ENCODE data around the gene COLGALT1.

Gene COLGALT1

GRCh38 chr19:17606590-17607185 lies 51.2 kb downstream of the COLGALT1 start:
- Histone ChIP-seq H3K4me1 (ENCODE audit: insufficient read depth, insufficient read length) (peaks cover 8% of the 10 kb centered on the region), H3K36me3 (ENCODE audit: insufficient read depth, insufficient read length, low read length) (peaks cover 7% of the 10 kb centered on the region), H3K27me3 (ENCODE audit: insufficient read depth, insufficient read length) (no peaks in the 10 kb centered on the region), H3K4me3 (ENCODE audit: insufficient read length, low read depth) (peak overlapping the region; percentile 62), H3K9ac (ENCODE audit: insufficient read length, low read depth) (peak overlapping the region; percentile 54), H3K9me3 (ENCODE audit: insufficient read depth, low read length) (no peaks in the 10 kb centered on the region)
- TF ChIP-seq SUZ12 (IDR thresholded peaks at IDR 0.05; ENCODE audit: extremely low read depth, insufficient read depth, insufficient read length), result no peak
- no peak for TF ChIP-seq ZNF274 (IDR thresholded peaks at IDR 0.05; ENCODE audit: low read depth, low read length)
- no peak for TF ChIP-seq YY1 (IDR thresholded peaks at IDR 0.05; ENCODE audit: insufficient read depth, insufficient read length)
- DNase-seq (ENCODE audit: low read depth, low spot score), result no peak

- no peak overlapping the region for H3K4me3 ChIP-seq (ENCODE audit: insufficient read length, low read depth)
- H3K9ac ChIP-seq (ENCODE audit: insufficient read length, low read depth), result no peak overlapping the region
- peaks cover 7% of the 10 kb centered on the region for H3K36me3 ChIP-seq (ENCODE audit: insufficient read depth, insufficient read length, low read length)
- no peak for DNase-seq (ENCODE audit: low read depth, low spot score)
- no peaks in the 10 kb centered on the region for H3K9me3 ChIP-seq (ENCODE audit: insufficient read depth, low read length)
- TF ChIP-seq ZNF274 (IDR thresholded peaks at IDR 0.05; ENCODE audit: low read depth, low read length) (no peak), YY1 (IDR thresholded peaks at IDR 0.05; ENCODE audit: insufficient read depth, insufficient read length) (no peak), SUZ12 (IDR thresholded peaks at IDR 0.05; ENCODE audit: extremely low read depth, insufficient read depth, insufficient read length) (no peak)
- no peaks in the 10 kb centered on the region for H3K4me1 ChIP-seq (ENCODE audit: insufficient read depth, insufficient read length)
- H3K27me3 ChIP-seq (ENCODE audit: insufficient read depth, insufficient read length), result no peaks in the 10 kb centered on the region
These were observed 52.5 kb downstream of the COLGALT1 start for GRCh38 chr19:17607936-17608335.

GRCh38 chr19:17610384-17610783 lies 54.9 kb downstream of the COLGALT1 start:
- H3K9ac ChIP-seq (ENCODE audit: insufficient read length, low read depth), result peak overlapping the region; percentile 22
- no peak overlapping the region for H3K4me3 ChIP-seq (ENCODE audit: insufficient read length, low read depth)
- H3K36me3 ChIP-seq (ENCODE audit: insufficient read depth, insufficient read length, low read length), result peaks cover 7% of the 10 kb centered on the region
- no peaks in the 10 kb centered on the region for H3K27me3 ChIP-seq (ENCODE audit: insufficient read depth, insufficient read length)
- DNase-seq (ENCODE audit: low read depth, low spot score), result no peak
- no peaks in the 10 kb centered on the region for H3K9me3 ChIP-seq (ENCODE audit: insufficient read depth, low read length)
- no peaks in the 10 kb centered on the region for H3K4me1 ChIP-seq (ENCODE audit: insufficient read depth, insufficient read length)
- TF ChIP-seq YY1 (IDR thresholded peaks at IDR 0.05; ENCODE audit: insufficient read depth, insufficient read length) (no peak), ZNF274 (IDR thresholded peaks at IDR 0.05; ENCODE audit: low read depth, low read length) (no peak), SUZ12 (IDR thresholded peaks at IDR 0.05; ENCODE audit: extremely low read depth, insufficient read depth, insufficient read length) (no peak)

- H3K9me3 ChIP-seq (ENCODE audit: insufficient read depth, low read length), result no peaks in the 10 kb centered on the region
- no peaks in the 10 kb centered on the region for H3K27me3 ChIP-seq (ENCODE audit: insufficient read depth, insufficient read length)
- H3K4me3 ChIP-seq (ENCODE audit: insufficient read length, low read depth), result no peak overlapping the region
- DNase-seq (ENCODE audit: low read depth, low spot score), result no peak
- TF ChIP-seq SUZ12 (IDR thresholded peaks at IDR 0.05; ENCODE audit: extremely low read depth, insufficient read depth, insufficient read length) (no peak), YY1 (IDR thresholded peaks at IDR 0.05; ENCODE audit: insufficient read depth, insufficient read length) (no peak), ZNF274 (IDR thresholded peaks at IDR 0.05; ENCODE audit: low read depth, low read length) (no peak)
- peaks cover 3% of the 10 kb centered on the region for H3K4me1 ChIP-seq (ENCODE audit: insufficient read depth, insufficient read length)
- peaks cover 7% of the 10 kb centered on the region for H3K36me3 ChIP-seq (ENCODE audit: insufficient read depth, insufficient read length, low read length)
- H3K9ac ChIP-seq (ENCODE audit: insufficient read length, low read depth), result no peak overlapping the region
These were observed 56.2 kb downstream of the COLGALT1 start for GRCh38 chr19:17611462-17612244.

GRCh38 chr19:17614476-17614875 lies 59.0 kb downstream of the COLGALT1 start:
- Histone ChIP-seq H3K36me3 (ENCODE audit: insufficient read depth, insufficient read length, low read length) (peaks cover 4% of the 10 kb centered on the region), H3K9me3 (ENCODE audit: insufficient read depth, low read length) (no peaks in the 10 kb centered on the region), H3K4me3 (ENCODE audit: insufficient read length, low read depth) (no peak overlapping the region), H3K4me1 (ENCODE audit: insufficient read depth, insufficient read length) (peaks cover 3% of the 10 kb centered on the region), H3K27me3 (ENCODE audit: insufficient read depth, insufficient read length) (no peaks in the 10 kb centered on the region), H3K9ac (ENCODE audit: insufficient read length, low read depth) (no peak overlapping the region)
- no peak for DNase-seq (ENCODE audit: low read depth, low spot score)
- no peak for TF ChIP-seq YY1 (IDR thresholded peaks at IDR 0.05; ENCODE audit: insufficient read depth, insufficient read length)

GRCh38 chr19:17615889-17616685 lies 60.6 kb downstream of the COLGALT1 start:
- Histone ChIP-seq H3K9ac (ENCODE audit: insufficient read length, low read depth) (peak overlapping the region; percentile 11), H3K36me3 (ENCODE audit: insufficient read depth, insufficient read length, low read length) (no peaks in the 10 kb centered on the region), H3K27me3 (ENCODE audit: insufficient read depth, insufficient read length) (no peaks in the 10 kb centered on the region), H3K4me3 (ENCODE audit: insufficient read length, low read depth) (peak overlapping the region; percentile 16), H3K9me3 (ENCODE audit: insufficient read depth, low read length) (0 out of 2 replicates have a peak, but pooled peaks cover 2% of the 10 kb centered on the region), H3K4me1 (ENCODE audit: insufficient read depth, insufficient read length) (peaks cover 3% of the 10 kb centered on the region)
- TF ChIP-seq SUZ12 (IDR thresholded peaks at IDR 0.05; ENCODE audit: extremely low read depth, insufficient read depth, insufficient read length) (no peak), ZNF274 (IDR thresholded peaks at IDR 0.05; ENCODE audit: low read depth, low read length) (no peak), YY1 (IDR thresholded peaks at IDR 0.05; ENCODE audit: insufficient read depth, insufficient read length) (no peak)
- no peak for DNase-seq (ENCODE audit: low read depth, low spot score)

GRCh38 chr19:17616686-17616960 lies 61.2 kb downstream of the COLGALT1 start:
- Histone ChIP-seq H3K4me3 (ENCODE audit: insufficient read length, low read depth) (peak overlapping the region; percentile 16), H3K4me1 (ENCODE audit: insufficient read depth, insufficient read length) (peaks cover 3% of the 10 kb centered on the region), H3K9me3 (ENCODE audit: insufficient read depth, low read length) (peaks cover 7% of the 10 kb centered on the region; the same call in 1 of the 2 replicates), H3K27me3 (ENCODE audit: insufficient read depth, insufficient read length) (no peaks in the 10 kb centered on the region), H3K9ac (ENCODE audit: insufficient read length, low read depth) (peak overlapping the region; percentile 11), H3K36me3 (ENCODE audit: insufficient read depth, insufficient read length, low read length) (no peaks in the 10 kb centered on the region)
- TF ChIP-seq ZNF274 (IDR thresholded peaks at IDR 0.05; ENCODE audit: low read depth, low read length) (no peak), SUZ12 (IDR thresholded peaks at IDR 0.05; ENCODE audit: extremely low read depth, insufficient read depth, insufficient read length) (no peak), YY1 (IDR thresholded peaks at IDR 0.05; ENCODE audit: insufficient read depth, insufficient read length) (no peak)
- no peak for DNase-seq (ENCODE audit: low read depth, low spot score)

Measured in NT2/D1 (cell line).